CD4-positive, alpha-beta T cell (primary cell): ENCODE measurements around the gene TTYH2. TPM values are rescaled to one million over a fixed set of nuclear protein-coding genes. Genes with fewer than 3 reads are reported as not detected.

Source experiments
- ATAC-seq: fragments of 200-7000 bp; cut with Tn5 transposase; one replicate; pipeline ENCODE4 v1.10.0; 2022; ENCODE audit warnings: mild to moderate bottlenecking; ENCODE audit not compliant: poor library complexity
- CTCF ChIA-PET: fragments of 350-600 bp; sonication (Branson Sonifier 250); formaldehyde crosslinking; loops from one replicate; lab custom pipeline; 2021; ENCODE audit warnings: antibody characterized with exemption, inconsistent platforms; lab: Charles Lee
- POLR2A ChIA-PET: fragments of 350-600 bp; sonication (Branson Sonifier 250); formaldehyde crosslinking; loops from one replicate; lab custom pipeline; 2021; ENCODE audit warnings: antibody characterized with exemption, inconsistent platforms; lab: Charles Lee
- DNase-seq, 14 experiments: peaks; one replicate each; pipeline ENCODE4 v3.0.0-alpha.2; 2013 to 2020; ENCODE audit warnings: mixed read lengths in 2 of 14
- H3K27ac ChIP-seq, 2 donors: one replicate each; pipeline versions ENCODE4 v1.5.1 to v1.7.0; 2013; ENCODE audit warnings: low read length in 2 of 2, low read depth in 1 of 2, mild to moderate bottlenecking in 1 of 2
- H3K27me3 ChIP-seq, 2 experiments: 1 replicate in 1 of 2; 2 replicates in 1 of 2; pipeline versions ENCODE4 v1.6.1 to v1.7.0; 2013; ENCODE audit warnings: low read length in 2 of 2, control low read depth in 1 of 2, mild to moderate bottlenecking in 1 of 2, moderate library complexity in 1 of 2; ENCODE audit not compliant: insufficient read depth in 2 of 2, control insufficient read depth in 1 of 2
- H3K36me3 ChIP-seq: one replicate; pipeline ENCODE4 v1.6.1; 2013; ENCODE audit warnings: low read length, control low read depth; ENCODE audit not compliant: insufficient read depth
- H3K4me1 ChIP-seq: one replicate; pipeline ENCODE4 v1.6.1; 2013; ENCODE audit warnings: low read length, control low read depth; ENCODE audit not compliant: insufficient read depth
- H3K4me3 ChIP-seq: one replicate; pipeline ENCODE4 v1.5.1; 2013; ENCODE audit warnings: mild to moderate bottlenecking, low read length, moderate library complexity
- H3K9me3 ChIP-seq, 2 experiments: 1 replicate in 1 of 2; 2 replicates in 1 of 2; pipeline versions ENCODE4 v1.6.1 to v1.7.0; 2013; ENCODE audit warnings: low read length in 2 of 2, mild to moderate bottlenecking in 2 of 2, control low read depth in 1 of 2, moderate library complexity in 1 of 2; ENCODE audit not compliant: control insufficient read depth in 1 of 2, insufficient read depth in 1 of 2
- H3K27ac Mint-ChIP-seq: one replicate; pipeline ENCODE4 v1.8.0; 2020; ENCODE audit warnings: mixed read lengths
- H3K27me3 Mint-ChIP-seq: one replicate; pipeline ENCODE4 v1.8.0; 2021; ENCODE audit warnings: mixed read lengths
- H3K36me3 Mint-ChIP-seq: one replicate; pipeline ENCODE4 v1.8.0; 2021; ENCODE audit warnings: low read depth, mixed read lengths
- H3K4me1 Mint-ChIP-seq: one replicate; pipeline ENCODE4 v1.8.0; 2021; ENCODE audit warnings: low read depth, mixed read lengths
- H3K4me3 Mint-ChIP-seq: one replicate; pipeline ENCODE4 v1.8.0; 2020; ENCODE audit warnings: mild to moderate bottlenecking, mixed read lengths
- H3K9me3 Mint-ChIP-seq: one replicate; pipeline ENCODE4 v1.8.0; 2020; ENCODE audit warnings: mixed read lengths
- intact Hi-C, 2 experiments: fragments of 100-400 bp; cut with DNase I in 1 of 2; cut with micrococcal nuclease in 1 of 2; formaldehyde crosslinking; loops; one replicate each; pipeline versions ENCODE4 v1.15.1 to v1.9.0; 2023 to 2025; cut with DNase I, micrococcal nuclease
- total RNA-seq, 174 experiments: library from RNA in 2 of 174; stranded (reverse) in 2 of 174; gene quantifications; one replicate each; pipeline ENCODE4 v1.2.3 and lab custom pipeline; 2021 to 2026
- TF ChIP-seq, protein P1 (sequence below): fragments of 200-600 bp; IDR thresholded peaks from one replicate; pipeline ENCODE4 v1.8.0; 2022; ENCODE audit warnings: antibody characterized with exemption, mild to moderate bottlenecking

TTYH2 gene
- total RNA-seq, 2 experiments from 2014 or later: 4.4 to 5.4 TPM

- TF ChIP-seq, protein P1, sequence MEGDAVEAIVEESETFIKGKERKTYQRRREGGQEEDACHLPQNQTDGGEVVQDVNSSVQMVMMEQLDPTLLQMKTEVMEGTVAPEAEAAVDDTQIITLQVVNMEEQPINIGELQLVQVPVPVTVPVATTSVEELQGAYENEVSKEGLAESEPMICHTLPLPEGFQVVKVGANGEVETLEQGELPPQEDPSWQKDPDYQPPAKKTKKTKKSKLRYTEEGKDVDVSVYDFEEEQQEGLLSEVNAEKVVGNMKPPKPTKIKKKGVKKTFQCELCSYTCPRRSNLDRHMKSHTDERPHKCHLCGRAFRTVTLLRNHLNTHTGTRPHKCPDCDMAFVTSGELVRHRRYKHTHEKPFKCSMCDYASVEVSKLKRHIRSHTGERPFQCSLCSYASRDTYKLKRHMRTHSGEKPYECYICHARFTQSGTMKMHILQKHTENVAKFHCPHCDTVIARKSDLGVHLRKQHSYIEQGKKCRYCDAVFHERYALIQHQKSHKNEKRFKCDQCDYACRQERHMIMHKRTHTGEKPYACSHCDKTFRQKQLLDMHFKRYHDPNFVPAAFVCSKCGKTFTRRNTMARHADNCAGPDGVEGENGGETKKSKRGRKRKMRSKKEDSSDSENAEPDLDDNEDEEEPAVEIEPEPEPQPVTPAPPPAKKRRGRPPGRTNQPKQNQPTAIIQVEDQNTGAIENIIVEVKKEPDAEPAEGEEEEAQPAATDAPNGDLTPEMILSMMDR: no peak
- POLR2A ChIA-PET: no interaction called here
- no peak for DNase-seq
Measured at GRCh38 chr17:74288785-74289184, 75.4 kb downstream of the TTYH2 start.

DNA sequence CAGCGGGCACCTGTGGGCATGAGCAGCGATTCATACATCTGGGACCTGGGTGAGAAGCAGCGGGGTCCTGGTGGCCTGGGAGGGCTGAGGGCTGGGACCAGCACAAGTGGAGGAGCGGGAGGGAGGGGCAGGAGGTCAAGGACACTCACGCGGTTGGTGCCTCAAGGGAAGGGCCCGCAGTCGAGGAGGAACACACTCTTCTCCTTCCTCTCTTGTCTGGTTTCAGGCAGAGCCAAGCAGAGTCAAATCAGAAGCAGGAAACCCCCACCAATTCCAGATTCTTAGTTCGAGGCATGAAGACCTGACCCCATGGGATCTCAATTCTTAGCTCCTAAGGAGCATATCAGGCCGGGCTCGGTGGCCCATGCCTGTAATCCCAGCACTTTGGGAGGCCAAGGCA is 76.3 kb downstream of the TTYH2 start:
- Histone ChIP-seq H3K4me1 (peaks cover 11% of the 10 kb centered on the region), H3K4me3 (no peak overlapping the region), H3K9me3 (no peaks in the 10 kb centered on the region), H3K27ac (no peak overlapping the region), H3K27me3 (no peaks in the 10 kb centered on the region), H3K36me3 (no peaks in the 10 kb centered on the region)
- Mint-ChIP-seq H3K36me3 (no peaks in the 10 kb centered on the region), H3K4me3 (no peak overlapping the region), H3K4me1 (peaks cover 19% of the 10 kb centered on the region), H3K27me3 (no peaks in the 10 kb centered on the region), H3K27ac (no peak overlapping the region), H3K9me3 (no peaks in the 10 kb centered on the region)
- DNase-seq (no peak), ATAC-seq (no peak)
- CTCF ChIA-PET: no interaction called here
- TF ChIP-seq, protein P1: no peak
- intact Hi-C loops: no loop called here
- POLR2A ChIA-PET: no interaction called here

More at GRCh38 chr17:74288785-74289184, 75.4 kb downstream of the TTYH2 start:
- H3K4me1 ChIP-seq: peaks cover 19% of the 10 kb centered on the region
- H3K27ac Mint-ChIP-seq: no peak overlapping the region
- no peak overlapping the region for H3K4me3 Mint-ChIP-seq
- no peaks in the 10 kb centered on the region for H3K9me3 ChIP-seq
- CTCF ChIA-PET: interaction anchor here (0.7 kb wide), 1 partner anchor 75 kb away, joined by 3 read pairs; no protein-coding TSS in a partner anchor
- no peak overlapping the region for H3K27ac ChIP-seq
- H3K27me3 Mint-ChIP-seq: no peaks in the 10 kb centered on the region
- H3K4me1 Mint-ChIP-seq: peaks cover 23% of the 10 kb centered on the region
- H3K36me3 Mint-ChIP-seq: no peaks in the 10 kb centered on the region
- no peaks in the 10 kb centered on the region for H3K27me3 ChIP-seq
- no peaks in the 10 kb centered on the region for H3K36me3 ChIP-seq
- ATAC-seq: no peak
- H3K9me3 Mint-ChIP-seq: no peaks in the 10 kb centered on the region
- no peak overlapping the region for H3K4me3 ChIP-seq
- intact Hi-C loops: no loop called here

DNA sequence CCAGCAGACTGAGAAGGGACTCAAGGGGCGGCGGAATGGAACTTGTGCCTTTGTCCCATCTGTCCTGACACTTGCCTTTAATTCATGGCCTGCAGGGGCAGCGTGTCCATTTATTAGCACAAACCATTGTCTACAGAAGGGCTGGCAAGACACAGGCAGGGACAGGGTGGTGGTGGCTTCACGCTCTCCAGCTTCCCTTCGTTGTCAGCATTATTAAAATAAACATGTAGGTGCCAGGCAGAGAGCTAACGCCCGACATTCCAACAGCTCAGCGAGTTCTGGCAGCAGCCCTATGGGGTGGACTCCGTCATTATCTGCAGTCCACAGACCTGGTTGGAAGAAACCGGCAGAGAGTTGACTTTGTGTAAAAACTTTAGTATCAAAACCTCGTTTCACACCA is 77.0 kb downstream of the TTYH2 start:
- intact Hi-C loops: no loop called here
- ChIA-PET CTCF (no interaction called here), POLR2A (no interaction called here)
- Mint-ChIP-seq H3K27me3 (no peaks in the 10 kb centered on the region), H3K9me3 (no peaks in the 10 kb centered on the region), H3K36me3 (no peaks in the 10 kb centered on the region), H3K27ac (no peak overlapping the region), H3K4me3 (no peak overlapping the region), H3K4me1 (peaks cover 13% of the 10 kb centered on the region)
- H3K27ac ChIP-seq: no peak overlapping the region
- TF ChIP-seq, protein P1: no peak
- H3K9me3 ChIP-seq: no peaks in the 10 kb centered on the region
- no peaks in the 10 kb centered on the region for H3K36me3 ChIP-seq
- no peak overlapping the region for H3K4me3 ChIP-seq
- DNase-seq (no peak), ATAC-seq (no peak)
- no peaks in the 10 kb centered on the region for H3K27me3 ChIP-seq
- H3K4me1 ChIP-seq: peaks cover 5% of the 10 kb centered on the region
